Superior temporal gyrus (tissue), 1 donor: ENCODE data around the gene KATNAL2.
A peak's percentile ranks its signal among the peaks of the same experiment; 100 is the strongest.

Experiments
- DNase-seq: peaks from one replicate; pipeline ENCODE4 v3.0.0-alpha.2; 2016; ENCODE audit errors: extremely low spot score

KATNAL2 gene

GRCh38 chr18:47113796-47114540, 196.6 kb downstream of the KATNAL2 start:
- no peak for DNase-seq

DNA sequence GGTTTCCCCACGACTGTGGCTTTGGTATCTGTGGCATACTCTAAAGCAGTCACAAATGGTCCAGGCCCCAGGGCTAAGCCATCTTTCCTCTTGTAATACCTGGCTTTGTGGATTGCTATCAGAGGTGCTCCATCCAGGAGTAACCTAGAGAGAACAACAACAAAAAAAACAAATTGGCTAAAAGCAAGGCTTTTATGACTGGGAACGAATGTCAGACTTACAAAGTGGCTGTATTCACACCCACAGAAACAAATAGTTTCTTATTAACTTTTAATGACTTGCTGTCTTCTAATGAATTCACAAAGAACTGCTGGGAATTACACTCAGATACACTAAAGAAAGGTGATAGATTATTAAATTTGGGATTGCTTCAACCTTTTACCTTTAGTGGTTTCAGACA, 197.8 kb downstream of the KATNAL2 start:
- DNase-seq, result no peak

DNA sequence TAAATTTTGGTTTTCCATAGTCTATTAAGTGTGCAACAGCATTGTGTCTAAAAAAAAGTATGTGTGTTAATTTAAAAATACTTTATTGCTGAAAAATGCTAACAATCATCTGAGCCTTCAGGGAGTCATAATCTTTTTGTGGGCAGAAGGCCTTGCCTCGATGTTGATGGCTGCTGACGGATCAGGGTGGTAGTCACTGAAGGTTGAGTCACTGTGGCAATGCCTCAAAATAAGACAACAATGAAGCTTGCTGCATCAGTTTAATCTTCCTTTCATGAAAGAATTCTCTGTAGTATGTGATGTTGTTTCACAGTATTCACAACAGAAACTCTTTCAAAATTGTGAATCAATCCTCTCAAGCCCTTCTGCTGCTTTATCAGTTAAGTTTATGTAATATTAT, 201.6 kb downstream of the KATNAL2 start:
- DNase-seq, result no peak

GRCh38 chr18:47120428-47120827, 203.0 kb downstream of the KATNAL2 start:
- no peak for DNase-seq

DNA sequence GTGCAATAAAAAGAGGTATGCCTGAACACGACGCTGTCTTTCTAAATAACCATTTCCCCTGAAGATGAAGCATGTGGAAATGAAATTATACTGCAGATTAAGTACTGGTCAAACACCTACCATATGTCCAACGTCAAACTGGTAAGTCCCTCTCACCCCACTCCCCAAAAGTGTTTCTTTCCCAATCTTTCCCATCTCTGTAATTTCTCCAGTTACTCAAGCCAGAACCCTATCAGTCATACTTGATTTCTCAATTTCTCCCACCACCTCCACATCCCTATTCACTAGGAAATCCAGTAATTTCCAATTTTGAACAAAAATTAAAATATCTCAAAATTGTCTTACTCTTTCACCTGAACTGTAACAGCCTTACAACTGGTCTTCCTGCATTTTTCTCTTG, 203.7 kb downstream of the KATNAL2 start:
- DNase-seq, result no peak

DNA sequence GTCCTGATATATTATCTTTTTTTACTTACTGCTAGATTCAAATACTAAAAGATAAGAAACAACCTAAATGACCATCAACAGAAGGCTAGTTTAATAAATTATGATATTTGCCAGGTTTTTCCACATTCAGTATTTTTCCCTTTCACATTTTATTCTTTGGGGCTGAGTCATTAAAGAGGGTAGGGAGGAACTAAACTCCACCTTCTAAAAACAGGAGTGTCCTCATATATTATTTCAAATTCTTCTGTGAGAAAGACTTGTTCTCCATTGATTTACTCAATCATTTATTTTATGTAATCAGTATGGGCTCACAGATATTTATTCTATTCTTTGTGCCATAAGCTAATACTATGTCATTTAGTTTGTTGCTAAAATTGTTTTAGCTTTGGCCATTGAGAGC, 223.9 kb downstream of the KATNAL2 start:
- DNase-seq, result no peak

- no peak for DNase-seq
Observed at GRCh38 chr18:47143153-47143552, 225.8 kb downstream of the KATNAL2 start.

GRCh38 chr18:47143899-47144485, 226.6 kb downstream of the KATNAL2 start:
- DNase-seq, result no peak

DNA sequence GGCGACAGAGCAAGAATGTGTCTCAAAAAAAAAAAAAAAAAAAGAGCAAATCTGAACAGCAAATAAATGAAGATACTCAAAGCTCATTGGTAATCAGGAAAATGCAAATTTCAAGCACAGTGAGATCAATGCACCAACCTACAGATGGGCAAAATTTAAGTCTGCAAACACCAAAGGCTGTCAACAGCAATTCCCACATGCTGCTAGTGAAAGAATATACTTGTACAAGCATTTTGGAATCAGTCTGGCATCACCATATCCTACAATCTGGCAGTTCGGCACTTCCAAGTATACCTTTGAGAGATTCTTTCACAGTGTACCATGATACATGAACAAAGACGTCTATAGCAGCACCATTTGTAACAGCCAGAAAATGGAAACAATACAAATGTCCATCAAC, 228.8 kb downstream of the KATNAL2 start:
- DNase-seq, result no peak

- DNase-seq, result no peak
Observed at GRCh38 chr18:47149457-47150028, 232.1 kb downstream of the KATNAL2 start.

GRCh38 chr18:47150029-47150823, 232.8 kb downstream of the KATNAL2 start, which contains the start of gene HDHD2:
Gene HDHD2 (minus strand): TSS chr18:47150500. CDS start chr18:47136439, 14,061 bp downstream.
- peak; percentile 82 for DNase-seq

GRCh38 chr18:47150824-47151366, 233.5 kb downstream of the KATNAL2 start:
- DNase-seq, result no peak

- no peak for DNase-seq
Observed at GRCh38 chr18:47151439-47151838, 234.0 kb downstream of the KATNAL2 start.
